Measurements from ENCODE around the gene LEFTY1. TPM values are rescaled to one million over a fixed set of nuclear protein-coding genes. Genes with fewer than 3 reads are reported as not detected.

LEFTY1 gene
- total RNA-seq, 1 donor from 2014 or later, result 0.52 TPM

- H3K36me3 ChIP-seq (ENCODE audit: control insufficient read depth in 3 of 3, insufficient read depth in 3 of 3, low read length in 3 of 3), result peaks cover 0 to 2% (median 0%) of the 10 kb centered on the region in 3 donors
- no peak overlapping the region for H3K9ac ChIP-seq (ENCODE audit: low read depth in 1 of 3, low read length in 3 of 3)
- H3K9me3 ChIP-seq (ENCODE audit: control insufficient read depth in 3 of 3, low read length in 3 of 3), result no peaks in the 10 kb centered on the region
- no peak overlapping the region for H3K4me3 ChIP-seq (ENCODE audit: low read length in 3 of 3)
- H3K27ac ChIP-seq (ENCODE audit: low read depth, low read length), result no peak overlapping the region
- H3K27me3 ChIP-seq (ENCODE audit: control insufficient read depth in 3 of 3, insufficient read depth in 3 of 3, low read length in 3 of 3), result no peaks in the 10 kb centered on the region
- H3K4me1 ChIP-seq (ENCODE audit: control insufficient read depth in 3 of 3, insufficient read depth in 3 of 3, low read length in 3 of 3), result peaks cover 2 to 10% (median 2%) of the 10 kb centered on the region in 3 donors
Observed at GRCh38 chr1:225928186-225929175, 39.5 kb upstream of the LEFTY1 start.

DNA sequence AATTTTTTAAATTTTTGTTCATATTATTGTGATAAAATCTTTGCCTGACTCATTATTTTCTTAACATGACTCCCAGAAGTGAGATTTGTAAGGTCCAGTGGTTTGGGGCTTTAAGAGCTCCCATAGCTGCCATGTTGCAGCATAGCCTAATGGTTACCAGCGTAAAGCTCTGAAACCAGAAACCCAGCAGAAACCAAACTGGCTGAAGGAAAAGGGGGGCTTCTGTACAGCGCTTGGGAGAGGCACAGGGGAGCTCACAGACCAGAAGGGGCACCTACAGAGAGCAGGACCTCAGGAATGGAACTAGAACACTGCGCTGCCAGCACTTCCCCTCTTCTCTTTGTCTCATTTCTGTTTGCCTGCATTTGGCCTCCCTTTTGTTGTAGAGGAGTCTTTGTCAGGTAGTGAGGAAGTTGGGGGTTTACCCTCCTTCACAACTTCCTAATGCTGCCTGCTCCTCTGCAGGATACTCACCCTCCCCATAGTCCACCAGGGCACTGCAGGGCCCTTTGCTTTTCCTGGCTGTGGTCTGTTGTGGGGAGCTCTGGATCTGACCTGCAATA lies 37.7 kb upstream of the LEFTY1 start:
- no peaks in the 10 kb centered on the region for H3K27me3 ChIP-seq (ENCODE audit: control insufficient read depth in 3 of 3, insufficient read depth in 3 of 3, low read length in 3 of 3)
- H3K4me3 ChIP-seq (ENCODE audit: low read length in 3 of 3), result no peak overlapping the region
- H3K9ac ChIP-seq (ENCODE audit: low read depth in 1 of 3, low read length in 3 of 3), result no peak overlapping the region
- H3K4me1 ChIP-seq (ENCODE audit: control insufficient read depth in 3 of 3, insufficient read depth in 3 of 3, low read length in 3 of 3), result peaks cover 11 to 29% (median 14%) of the 10 kb centered on the region in 3 donors
- H3K36me3 ChIP-seq (ENCODE audit: control insufficient read depth in 3 of 3, insufficient read depth in 3 of 3, low read length in 3 of 3), result peaks cover 8 to 12% (median 8%) of the 10 kb centered on the region in 3 donors
- H3K27ac ChIP-seq (ENCODE audit: low read depth, low read length), result no peak overlapping the region
- no peaks in the 10 kb centered on the region for H3K9me3 ChIP-seq (ENCODE audit: control insufficient read depth in 3 of 3, low read length in 3 of 3)

DNA sequence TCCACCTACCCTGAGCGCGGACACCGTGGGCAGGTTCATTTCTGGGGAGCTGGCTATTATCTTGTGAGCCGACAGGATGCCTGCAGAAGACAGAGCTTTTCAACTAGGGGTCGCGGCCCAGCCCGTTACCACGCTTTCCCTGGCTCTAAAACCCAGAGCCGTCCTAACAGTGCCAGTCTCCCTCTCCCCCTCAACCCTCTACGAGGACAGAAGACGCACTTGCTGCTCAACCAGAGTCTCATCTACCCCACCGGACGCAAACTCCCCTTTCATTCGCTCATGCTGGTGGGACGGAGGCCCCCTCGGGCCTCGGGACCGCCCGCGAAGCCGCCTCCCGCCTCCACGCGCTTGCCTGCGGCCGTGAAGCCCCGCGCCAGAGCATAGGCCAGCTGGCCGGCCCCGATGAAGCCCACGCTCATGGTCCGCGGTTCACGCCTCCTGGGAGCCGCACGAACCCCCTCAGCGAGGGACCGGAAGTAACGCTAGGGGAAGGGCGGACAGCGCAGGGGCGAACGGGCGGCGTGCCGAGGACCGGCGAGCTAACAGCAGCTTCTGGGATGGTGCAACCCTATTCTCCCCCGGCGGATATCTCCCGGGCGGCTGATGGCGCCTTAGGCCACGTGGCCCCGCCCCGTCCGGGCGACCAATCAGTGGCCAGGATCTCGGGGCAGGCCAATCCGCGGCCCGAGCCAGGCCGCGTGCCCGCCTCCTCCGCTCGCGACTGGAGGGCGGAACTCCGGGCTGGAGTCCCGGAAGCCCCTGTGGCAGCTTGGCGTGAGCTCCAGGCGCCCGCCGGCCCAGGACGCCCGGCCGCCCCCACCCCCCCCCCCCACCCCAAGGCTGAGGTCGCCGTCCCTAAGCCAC lies 35.0 kb upstream of the LEFTY1 start, which contains the start of gene PYCR2:
PYCR2 (minus strand) TSS at position 559 of the 864 bp plus-strand sequence; CDS start at position 419, 140 bp downstream.
- peaks cover 20 to 27% (median 23%) of the 10 kb centered on the region in 3 donors for H3K36me3 ChIP-seq (ENCODE audit: control insufficient read depth in 3 of 3, insufficient read depth in 3 of 3, low read length in 3 of 3)

DNA sequence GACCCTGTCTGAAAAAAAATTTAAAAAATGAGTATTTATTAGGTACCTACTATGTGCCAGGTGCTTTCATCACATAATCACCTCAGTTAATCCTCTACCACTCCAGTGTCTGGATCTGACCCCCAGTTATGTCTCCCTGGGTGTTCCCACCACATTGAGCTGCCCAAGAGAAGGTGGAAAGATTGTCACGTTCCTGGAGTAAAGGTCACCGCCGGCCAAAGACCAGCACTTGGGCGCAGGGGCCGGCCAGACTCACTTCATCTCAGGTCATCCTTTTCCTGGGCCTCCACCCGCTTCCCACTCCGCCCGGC lies 34.4 kb upstream of the LEFTY1 start:
- Histone ChIP-seq H3K4me3 (ENCODE audit: low read length in 3 of 3) (peak overlapping the region; percentile 93 to 97 (median 97)), H3K9ac (ENCODE audit: low read depth in 1 of 3, low read length in 3 of 3) (peak overlapping the region; percentile 93 to 99 (median 97)), H3K4me1 (ENCODE audit: control insufficient read depth in 3 of 3, insufficient read depth in 3 of 3, low read length in 3 of 3) (peaks cover 14 to 44% (median 19%) of the 10 kb centered on the region in 3 donors), H3K9me3 (ENCODE audit: control insufficient read depth in 3 of 3, low read length in 3 of 3) (no peaks in the 10 kb centered on the region), H3K27ac (ENCODE audit: low read depth, low read length) (peak overlapping the region; percentile 91), H3K27me3 (ENCODE audit: control insufficient read depth in 3 of 3, insufficient read depth in 3 of 3, low read length in 3 of 3) (no peaks in the 10 kb centered on the region), H3K36me3 (ENCODE audit: control insufficient read depth in 3 of 3, insufficient read depth in 3 of 3, low read length in 3 of 3) (peaks cover 23 to 31% (median 28%) of the 10 kb centered on the region in 3 donors)

More for the DNA sequence above, 35.0 kb upstream of the LEFTY1 start, which contains the start of gene PYCR2:
- H3K9ac ChIP-seq (ENCODE audit: low read depth in 1 of 3, low read length in 3 of 3), result peak within 1 kb of the TSS; percentile 93 to 99 (median 97)
- H3K4me1 ChIP-seq (ENCODE audit: control insufficient read depth in 3 of 3, insufficient read depth in 3 of 3, low read length in 3 of 3), result peaks cover 14 to 44% (median 19%) of the 10 kb centered on the region in 3 donors
- peak within 1 kb of the TSS; percentile 93 to 97 (median 97) for H3K4me3 ChIP-seq (ENCODE audit: low read length in 3 of 3)
- peak within 1 kb of the TSS; percentile 91 for H3K27ac ChIP-seq (ENCODE audit: low read depth, low read length)
- no peaks in the 10 kb centered on the region for H3K9me3 ChIP-seq (ENCODE audit: control insufficient read depth in 3 of 3, low read length in 3 of 3)
- H3K27me3 ChIP-seq (ENCODE audit: control insufficient read depth in 3 of 3, insufficient read depth in 3 of 3, low read length in 3 of 3), result no peaks in the 10 kb centered on the region

GRCh38 chr1:225921734-225922709 lies 33.1 kb upstream of the LEFTY1 start:
- peak overlapping the region in 1 of 3 donors; percentile 10 for H3K9ac ChIP-seq (ENCODE audit: low read depth in 1 of 3, low read length in 3 of 3)

DNA sequence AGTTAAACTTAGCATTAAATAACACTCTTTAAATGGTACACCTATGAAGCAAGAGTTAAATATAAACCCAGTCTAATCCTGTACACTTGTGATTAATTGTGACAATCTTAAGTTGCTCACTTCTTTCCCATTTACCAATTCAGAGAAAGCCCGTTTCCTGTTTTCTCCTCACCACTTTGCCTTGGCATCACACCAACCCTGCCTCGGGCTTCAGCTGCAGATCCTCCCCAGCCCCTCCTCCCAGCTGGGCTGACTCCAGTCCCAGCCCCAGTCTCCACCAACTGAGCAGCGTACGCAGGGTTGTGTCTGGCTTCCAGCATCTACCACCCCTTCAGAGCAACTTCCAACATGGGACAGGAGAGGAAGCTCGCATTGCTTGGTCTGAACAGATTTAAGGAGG lies 31.0 kb upstream of the LEFTY1 start:
- H3K9ac ChIP-seq (ENCODE audit: low read depth in 1 of 3, low read length in 3 of 3), result peak overlapping the region in 1 of 3 donors; percentile 41
- no peaks in the 10 kb centered on the region for H3K27me3 ChIP-seq (ENCODE audit: control insufficient read depth in 3 of 3, insufficient read depth in 3 of 3, low read length in 3 of 3)
- peaks cover 32 to 53% (median 42%) of the 10 kb centered on the region in 3 donors for H3K36me3 ChIP-seq (ENCODE audit: control insufficient read depth in 3 of 3, insufficient read depth in 3 of 3, low read length in 3 of 3)
- no peak overlapping the region for H3K4me3 ChIP-seq (ENCODE audit: low read length in 3 of 3)
- no peak overlapping the region for H3K27ac ChIP-seq (ENCODE audit: low read depth, low read length)
- H3K9me3 ChIP-seq (ENCODE audit: control insufficient read depth in 3 of 3, low read length in 3 of 3), result no peaks in the 10 kb centered on the region
- peaks cover 19 to 44% (median 20%) of the 10 kb centered on the region in 3 donors for H3K4me1 ChIP-seq (ENCODE audit: control insufficient read depth in 3 of 3, insufficient read depth in 3 of 3, low read length in 3 of 3)

More at GRCh38 chr1:225921734-225922709, 33.1 kb upstream of the LEFTY1 start:
- H3K27ac ChIP-seq (ENCODE audit: low read depth, low read length), result no peak overlapping the region
- peaks cover 16 to 44% (median 19%) of the 10 kb centered on the region in 3 donors for H3K4me1 ChIP-seq (ENCODE audit: control insufficient read depth in 3 of 3, insufficient read depth in 3 of 3, low read length in 3 of 3)
- H3K4me3 ChIP-seq (ENCODE audit: low read length in 3 of 3), result peak overlapping the region in 1 of 3 donors; percentile 41
- peaks cover 25 to 38% (median 36%) of the 10 kb centered on the region in 3 donors for H3K36me3 ChIP-seq (ENCODE audit: control insufficient read depth in 3 of 3, insufficient read depth in 3 of 3, low read length in 3 of 3)
- no peaks in the 10 kb centered on the region for H3K27me3 ChIP-seq (ENCODE audit: control insufficient read depth in 3 of 3, insufficient read depth in 3 of 3, low read length in 3 of 3)
- no peaks in the 10 kb centered on the region for H3K9me3 ChIP-seq (ENCODE audit: control insufficient read depth in 3 of 3, low read length in 3 of 3)

DNA sequence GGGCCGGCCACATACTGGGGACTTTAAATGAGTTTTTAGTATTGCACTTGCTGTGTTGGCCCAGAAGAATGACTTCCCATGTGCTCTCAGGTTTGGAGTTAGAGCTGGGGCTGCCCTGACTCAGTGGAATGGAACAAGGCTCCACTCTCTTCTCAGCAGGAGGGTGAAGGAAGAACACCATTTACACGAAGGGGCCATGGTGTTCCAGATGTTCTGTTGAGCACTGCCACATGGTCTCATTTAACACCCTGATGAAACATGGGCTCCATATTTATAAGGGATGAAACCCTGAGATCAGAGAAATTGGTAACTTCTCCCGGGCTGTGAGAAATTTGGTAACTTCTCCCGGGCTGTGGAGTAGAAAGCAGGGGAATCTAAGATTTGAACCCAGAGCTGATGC lies 29.3 kb upstream of the LEFTY1 start:
- Histone ChIP-seq H3K9me3 (ENCODE audit: control insufficient read depth in 3 of 3, low read length in 3 of 3) (no peaks in the 10 kb centered on the region), H3K36me3 (ENCODE audit: control insufficient read depth in 3 of 3, insufficient read depth in 3 of 3, low read length in 3 of 3) (peaks cover 32 to 57% (median 49%) of the 10 kb centered on the region in 3 donors), H3K27ac (ENCODE audit: low read depth, low read length) (no peak overlapping the region), H3K27me3 (ENCODE audit: control insufficient read depth in 3 of 3, insufficient read depth in 3 of 3, low read length in 3 of 3) (no peaks in the 10 kb centered on the region), H3K4me1 (ENCODE audit: control insufficient read depth in 3 of 3, insufficient read depth in 3 of 3, low read length in 3 of 3) (peaks cover 15 to 32% (median 16%) of the 10 kb centered on the region in 3 donors), H3K9ac (ENCODE audit: low read depth in 1 of 3, low read length in 3 of 3) (no peak overlapping the region), H3K4me3 (ENCODE audit: low read length in 3 of 3) (no peak overlapping the region)

DNA sequence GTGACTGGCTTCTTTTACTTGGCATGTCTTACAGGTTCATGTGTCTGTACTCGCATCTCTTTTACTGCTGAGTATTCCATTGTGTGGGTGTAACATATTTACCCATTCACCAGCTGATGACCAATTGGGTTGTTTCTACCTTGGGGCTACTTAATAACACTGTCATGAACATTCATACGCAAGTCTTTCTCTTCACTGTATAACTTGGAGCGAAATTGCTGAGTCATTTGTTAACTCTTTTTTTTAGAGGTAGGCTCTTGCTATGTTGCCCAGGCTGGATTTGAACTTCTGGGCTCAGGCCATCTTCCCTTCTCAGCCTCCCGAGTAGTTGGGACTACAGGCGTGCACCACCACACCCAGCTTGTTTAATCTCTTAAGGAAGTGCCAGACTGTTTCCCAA lies 28.6 kb upstream of the LEFTY1 start:
- no peak overlapping the region for H3K9ac ChIP-seq (ENCODE audit: low read depth in 1 of 3, low read length in 3 of 3)
- H3K27ac ChIP-seq (ENCODE audit: low read depth, low read length), result no peak overlapping the region
- no peak overlapping the region for H3K4me3 ChIP-seq (ENCODE audit: low read length in 3 of 3)
- H3K9me3 ChIP-seq (ENCODE audit: control insufficient read depth in 3 of 3, low read length in 3 of 3), result no peaks in the 10 kb centered on the region
- H3K27me3 ChIP-seq (ENCODE audit: control insufficient read depth in 3 of 3, insufficient read depth in 3 of 3, low read length in 3 of 3), result no peaks in the 10 kb centered on the region
- H3K36me3 ChIP-seq (ENCODE audit: control insufficient read depth in 3 of 3, insufficient read depth in 3 of 3, low read length in 3 of 3), result peaks cover 30 to 57% (median 52%) of the 10 kb centered on the region in 3 donors
- peaks cover 8 to 25% (median 12%) of the 10 kb centered on the region in 3 donors for H3K4me1 ChIP-seq (ENCODE audit: control insufficient read depth in 3 of 3, insufficient read depth in 3 of 3, low read length in 3 of 3)
